Measurements from ENCODE around the gene CDC42BPA. TPM values are rescaled to one million over a fixed set of nuclear protein-coding genes. Genes with fewer than 3 reads are reported as not detected.

CDC42BPA gene
- total RNA-seq, 1 donor = 2.3 TPM

DNA sequence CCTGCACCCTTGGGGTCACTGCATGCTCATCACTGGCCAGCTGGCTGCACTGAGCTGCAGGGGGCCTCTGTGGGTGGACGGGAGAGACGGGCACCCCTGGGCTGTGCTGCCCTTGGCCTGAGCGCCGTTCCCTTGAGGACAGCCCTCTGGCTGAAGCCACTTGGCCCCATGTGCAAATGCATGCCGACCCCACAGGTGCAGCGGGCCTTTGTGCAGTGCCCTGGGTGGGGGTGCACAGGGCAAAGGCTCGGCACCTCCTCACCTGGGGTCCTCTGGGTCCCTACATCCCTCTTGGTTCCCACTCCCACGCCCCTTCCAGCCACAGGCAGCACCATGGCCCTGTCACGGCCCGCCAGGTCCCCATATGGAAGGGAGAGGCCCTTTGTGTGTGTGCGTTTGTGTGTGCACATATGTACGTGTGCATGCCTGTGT is 336.9 kb downstream of the CDC42BPA start:
- Histone ChIP-seq H3K9me3 (ENCODE audit: low read depth, low read length) (no peaks in the 10 kb centered on the region), H3K4me1 (ENCODE audit: insufficient read depth, low read length) (no peaks in the 10 kb centered on the region), H3K4me3 (ENCODE audit: low read length) (no peak overlapping the region), H3K27me3 (ENCODE audit: insufficient read depth, low read length) (no peaks in the 10 kb centered on the region)

DNA sequence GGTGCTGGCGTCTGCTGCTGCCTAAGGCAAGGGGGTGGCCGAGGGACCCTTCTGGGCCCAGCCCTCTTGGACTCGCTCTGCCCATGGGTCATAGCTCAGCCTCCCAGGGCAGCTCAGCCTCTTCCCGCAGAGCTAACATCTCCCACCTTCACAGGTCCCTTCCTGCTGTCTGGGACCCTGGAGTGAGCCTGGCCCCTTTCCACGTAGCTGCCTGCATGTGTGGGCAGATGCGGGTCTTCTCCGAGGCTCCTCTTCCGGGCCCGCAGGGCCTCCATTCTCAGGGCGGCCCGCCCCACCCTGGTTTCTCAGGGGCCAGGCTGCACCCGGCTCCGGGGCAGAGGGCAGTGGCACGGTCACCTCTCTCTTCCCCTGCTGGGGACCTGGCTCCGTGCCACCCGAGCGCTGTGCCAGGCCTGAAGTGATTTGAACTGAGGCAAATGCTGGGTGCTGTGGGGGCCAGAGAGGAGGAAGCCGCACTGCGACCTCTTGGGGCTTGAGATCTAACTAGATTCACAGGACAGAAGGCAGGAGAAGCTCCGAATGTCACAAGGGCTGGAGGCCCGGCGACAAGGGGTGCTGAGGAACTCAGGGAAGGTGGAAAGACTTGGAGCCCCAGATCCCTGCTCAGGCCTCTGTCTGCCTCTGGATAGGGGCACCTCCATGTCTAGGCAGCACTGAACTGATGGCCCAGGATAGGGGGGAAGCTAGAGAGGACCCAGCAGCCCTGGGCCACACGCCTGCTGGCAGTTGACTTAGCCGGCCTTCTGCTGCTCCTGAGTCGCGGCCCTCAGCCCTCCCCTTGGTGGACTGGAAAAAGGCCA is 337.5 kb downstream of the CDC42BPA start:
- H3K9me3 ChIP-seq (ENCODE audit: low read depth, low read length) = no peaks in the 10 kb centered on the region
- H3K4me1 ChIP-seq (ENCODE audit: insufficient read depth, low read length) = no peaks in the 10 kb centered on the region
- no peaks in the 10 kb centered on the region for H3K27me3 ChIP-seq (ENCODE audit: insufficient read depth, low read length)
- no peak overlapping the region for H3K4me3 ChIP-seq (ENCODE audit: low read length)

DNA sequence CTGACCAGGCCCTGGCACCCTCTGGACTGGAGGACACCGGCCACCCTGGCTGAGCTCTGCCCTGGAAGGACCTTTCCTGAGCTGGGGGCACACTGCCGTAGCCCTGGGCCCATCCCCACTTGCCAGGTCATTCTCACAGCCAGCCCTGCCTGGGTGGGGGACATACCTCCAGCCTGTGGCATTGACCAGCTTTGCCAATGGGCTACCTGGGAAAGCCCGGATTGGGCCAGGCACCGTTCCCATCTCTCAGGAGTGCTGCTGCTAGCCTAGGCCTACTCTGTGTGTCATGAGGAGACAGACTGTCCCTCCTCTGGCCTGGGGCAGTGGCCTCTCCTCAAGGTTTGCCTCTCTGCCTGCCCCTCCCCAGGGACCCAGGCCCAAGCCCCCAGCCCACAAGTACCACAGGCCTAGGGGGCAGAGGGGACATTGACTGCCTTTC is 338.2 kb downstream of the CDC42BPA start:
- H3K27me3 ChIP-seq (ENCODE audit: insufficient read depth, low read length) = no peaks in the 10 kb centered on the region
- H3K9me3 ChIP-seq (ENCODE audit: low read depth, low read length) = no peaks in the 10 kb centered on the region
- no peaks in the 10 kb centered on the region for H3K4me1 ChIP-seq (ENCODE audit: insufficient read depth, low read length)
- no peak overlapping the region for H3K4me3 ChIP-seq (ENCODE audit: low read length)

DNA sequence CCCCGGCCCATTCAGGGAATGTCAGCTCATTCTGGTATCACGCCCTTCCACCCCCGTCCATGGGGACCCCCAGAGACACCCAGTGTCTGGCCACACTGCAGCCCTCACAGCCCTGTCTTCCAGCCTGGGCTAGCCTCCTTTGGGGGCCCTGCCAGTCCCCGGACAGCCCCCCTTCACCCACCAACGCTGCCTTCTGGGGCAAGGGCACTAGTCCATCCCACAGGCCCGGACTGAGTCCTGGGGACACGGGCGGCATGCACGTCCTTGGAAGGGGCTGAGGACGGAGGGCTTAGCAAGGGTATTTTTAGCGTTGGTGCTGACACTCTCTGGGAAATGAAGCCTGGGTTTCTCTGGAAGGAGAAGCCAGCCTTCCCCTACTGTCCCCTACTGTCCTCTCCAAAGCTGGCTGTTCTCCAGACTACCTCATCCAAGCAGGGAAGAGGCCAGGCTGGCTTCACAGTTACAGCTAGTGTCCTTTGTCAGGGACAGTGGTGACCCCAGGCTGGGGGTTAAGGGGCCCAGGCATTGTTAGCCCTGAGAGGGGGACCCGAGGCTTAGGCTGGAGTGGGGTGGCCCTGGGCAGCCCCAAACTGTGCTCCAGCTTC is 338.7 kb downstream of the CDC42BPA start:
- H3K4me1 ChIP-seq (ENCODE audit: insufficient read depth, low read length) = no peaks in the 10 kb centered on the region
- no peak overlapping the region for H3K4me3 ChIP-seq (ENCODE audit: low read length)
- no peaks in the 10 kb centered on the region for H3K27me3 ChIP-seq (ENCODE audit: insufficient read depth, low read length)
- H3K9me3 ChIP-seq (ENCODE audit: low read depth, low read length) = no peaks in the 10 kb centered on the region

DNA sequence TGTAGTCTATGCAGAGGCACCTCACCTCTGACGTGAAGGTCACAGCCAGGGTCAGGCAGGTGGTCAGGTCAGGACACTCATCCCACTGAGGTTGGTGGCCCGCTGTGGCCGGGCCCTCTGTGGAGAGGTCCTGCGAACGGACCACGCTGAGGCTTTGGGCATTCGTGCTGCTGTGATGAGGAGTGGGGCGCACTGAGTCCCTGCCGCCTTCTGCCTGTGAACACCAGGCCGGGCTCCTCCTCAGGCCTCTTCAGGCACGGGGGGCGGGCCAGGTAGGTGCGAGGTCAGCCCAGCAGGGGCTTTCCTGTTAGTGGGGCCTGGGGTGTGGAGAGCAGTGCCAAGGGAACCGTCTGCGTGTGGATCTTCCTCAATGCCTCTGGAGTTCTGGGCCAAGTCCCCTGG is 339.2 kb downstream of the CDC42BPA start:
- Histone ChIP-seq H3K9me3 (ENCODE audit: low read depth, low read length) (no peaks in the 10 kb centered on the region), H3K4me1 (ENCODE audit: insufficient read depth, low read length) (no peaks in the 10 kb centered on the region), H3K4me3 (ENCODE audit: low read length) (no peak overlapping the region), H3K27me3 (ENCODE audit: insufficient read depth, low read length) (no peaks in the 10 kb centered on the region)

DNA sequence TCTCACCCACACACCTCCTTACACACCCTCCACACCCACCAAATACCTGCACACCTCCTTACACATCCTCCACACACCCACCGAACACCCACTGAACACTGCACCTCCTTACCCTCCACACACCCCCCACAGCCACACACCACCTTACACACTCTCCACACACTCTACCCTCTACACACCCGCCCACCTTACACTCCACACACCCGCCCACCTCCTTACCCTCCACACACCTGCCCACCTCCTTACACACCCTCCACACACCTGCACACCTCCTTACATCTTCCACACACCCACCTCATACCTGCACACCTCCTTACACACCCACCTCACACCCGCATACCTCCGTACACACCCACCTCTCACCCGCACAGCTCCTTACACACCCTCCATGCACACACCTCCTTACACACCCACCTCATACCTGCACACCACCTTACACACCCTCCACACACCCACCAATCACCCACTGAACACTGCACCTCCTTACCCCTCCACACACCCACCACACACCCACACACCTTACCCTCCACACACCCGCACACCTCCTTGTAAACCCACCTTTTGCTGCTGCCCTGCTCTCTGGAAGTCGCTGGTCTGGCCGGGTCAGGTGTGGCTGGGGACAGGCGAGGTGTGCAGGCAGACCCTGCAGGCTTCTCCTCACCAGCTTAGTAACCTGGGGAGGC is 339.7 kb downstream of the CDC42BPA start:
- Histone ChIP-seq H3K27me3 (ENCODE audit: insufficient read depth, low read length) (no peaks in the 10 kb centered on the region), H3K4me1 (ENCODE audit: insufficient read depth, low read length) (no peaks in the 10 kb centered on the region), H3K4me3 (ENCODE audit: low read length) (no peak overlapping the region), H3K9me3 (ENCODE audit: low read depth, low read length) (no peaks in the 10 kb centered on the region)

DNA sequence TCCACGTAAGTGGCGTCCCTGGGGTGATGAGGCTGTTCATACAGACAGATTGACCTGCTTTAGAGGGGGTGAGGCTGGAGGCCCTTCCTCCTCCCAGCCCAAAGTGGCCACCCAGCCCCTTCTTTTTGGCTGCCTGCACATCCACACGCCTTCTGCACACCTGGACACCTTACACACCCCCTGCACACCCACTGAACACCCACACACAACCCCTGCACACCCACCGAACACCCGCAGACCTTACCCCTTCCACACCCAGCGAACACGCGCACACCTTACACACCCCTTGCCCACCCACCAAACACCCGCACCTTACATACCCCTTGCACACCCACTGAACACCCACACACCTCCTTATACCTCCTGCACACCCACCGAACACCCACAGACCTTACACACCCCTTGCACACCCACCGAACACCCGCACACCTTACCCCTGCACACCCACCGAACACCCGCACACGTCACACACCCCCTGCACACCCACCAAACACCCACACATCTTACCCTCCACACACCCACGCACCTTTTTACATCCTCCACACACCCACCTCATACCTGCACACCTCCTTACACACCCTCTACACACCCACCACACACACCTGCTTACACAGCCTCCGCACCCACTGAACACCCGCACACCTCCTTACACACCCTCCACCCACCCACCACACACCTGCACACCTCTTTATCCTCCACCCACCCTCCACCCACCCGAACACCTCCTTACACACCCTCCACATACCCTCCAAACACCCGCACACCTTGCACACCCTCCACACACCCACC is 340.5 kb downstream of the CDC42BPA start:
- Histone ChIP-seq H3K9me3 (ENCODE audit: low read depth, low read length) (no peaks in the 10 kb centered on the region), H3K4me3 (ENCODE audit: low read length) (no peak overlapping the region), H3K27me3 (ENCODE audit: insufficient read depth, low read length) (no peaks in the 10 kb centered on the region), H3K4me1 (ENCODE audit: insufficient read depth, low read length) (no peaks in the 10 kb centered on the region)

DNA sequence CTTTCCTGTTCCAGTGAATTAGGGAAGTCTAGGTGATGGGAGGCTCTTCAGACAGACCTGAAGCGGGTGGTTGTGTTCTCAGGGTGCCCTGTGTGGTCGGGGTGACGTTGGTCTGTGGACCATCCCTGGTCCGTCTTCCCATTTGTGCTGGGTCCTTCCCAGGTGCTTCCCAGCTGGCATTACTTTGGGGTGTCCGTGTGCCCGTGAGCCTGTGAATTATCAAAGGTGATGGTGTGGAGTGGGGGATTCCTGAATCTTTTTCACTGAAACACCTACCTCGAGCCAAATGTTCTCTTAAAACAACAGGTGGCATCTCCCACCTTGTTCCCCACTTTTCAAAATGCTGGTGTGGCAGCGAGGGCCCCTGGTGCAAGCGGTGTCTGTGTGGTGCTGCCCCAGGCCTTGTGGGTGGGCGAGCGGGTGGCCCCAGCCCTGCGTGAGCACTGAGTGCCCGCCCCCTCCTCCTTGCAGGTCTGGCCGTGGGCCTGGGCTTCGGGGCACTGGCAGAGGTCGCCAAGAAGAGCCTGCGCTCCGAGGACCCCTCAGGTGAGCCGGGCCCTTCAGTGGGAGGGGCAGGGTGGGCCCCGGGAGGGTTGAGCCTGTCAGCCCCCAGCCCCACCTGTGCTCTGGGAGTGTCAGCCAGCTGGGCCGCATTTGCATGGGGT is 341.2 kb downstream of the CDC42BPA start:
- Histone ChIP-seq H3K9me3 (ENCODE audit: low read depth, low read length) (no peaks in the 10 kb centered on the region), H3K4me3 (ENCODE audit: low read length) (no peak overlapping the region), H3K4me1 (ENCODE audit: insufficient read depth, low read length) (no peaks in the 10 kb centered on the region), H3K27me3 (ENCODE audit: insufficient read depth, low read length) (no peaks in the 10 kb centered on the region)

DNA sequence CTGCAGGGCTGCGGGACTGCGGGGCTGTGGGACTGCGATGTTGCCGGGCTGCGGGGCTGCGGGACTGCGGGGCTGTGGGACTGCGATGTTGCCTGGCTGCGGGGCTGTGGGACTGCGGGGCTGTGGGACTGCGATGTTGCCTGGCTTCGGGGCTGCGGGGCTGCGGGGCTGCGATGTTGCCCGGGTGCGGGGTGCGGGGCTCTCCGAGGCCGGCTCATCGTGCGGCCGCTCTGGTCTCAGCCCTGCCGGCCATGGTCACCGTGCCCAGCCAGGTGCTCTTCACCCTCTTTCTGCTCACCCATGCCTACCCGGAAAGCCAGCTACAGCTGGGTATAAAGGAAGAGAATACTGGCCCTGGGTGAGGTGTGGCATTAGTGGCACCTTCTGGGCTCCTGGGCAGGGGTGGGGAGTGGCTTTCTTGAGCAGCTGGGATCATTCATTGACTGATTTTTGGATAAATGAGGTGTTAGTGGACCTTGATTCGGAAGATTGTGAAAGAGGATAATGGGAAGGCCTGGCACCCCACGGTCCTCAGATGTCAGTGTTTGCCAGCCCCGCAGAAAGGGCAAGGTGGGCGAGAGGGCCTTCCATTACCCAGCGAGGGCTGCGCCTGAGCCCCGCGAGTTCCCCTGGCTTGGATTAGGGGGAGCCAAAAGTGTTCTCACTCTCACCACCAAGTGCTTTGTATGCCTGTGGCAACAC is 341.9 kb downstream of the CDC42BPA start:
- Histone ChIP-seq H3K4me3 (ENCODE audit: low read length) (no peak overlapping the region), H3K4me1 (ENCODE audit: insufficient read depth, low read length) (no peaks in the 10 kb centered on the region), H3K27me3 (ENCODE audit: insufficient read depth, low read length) (no peaks in the 10 kb centered on the region), H3K9me3 (ENCODE audit: low read depth, low read length) (no peaks in the 10 kb centered on the region)

DNA sequence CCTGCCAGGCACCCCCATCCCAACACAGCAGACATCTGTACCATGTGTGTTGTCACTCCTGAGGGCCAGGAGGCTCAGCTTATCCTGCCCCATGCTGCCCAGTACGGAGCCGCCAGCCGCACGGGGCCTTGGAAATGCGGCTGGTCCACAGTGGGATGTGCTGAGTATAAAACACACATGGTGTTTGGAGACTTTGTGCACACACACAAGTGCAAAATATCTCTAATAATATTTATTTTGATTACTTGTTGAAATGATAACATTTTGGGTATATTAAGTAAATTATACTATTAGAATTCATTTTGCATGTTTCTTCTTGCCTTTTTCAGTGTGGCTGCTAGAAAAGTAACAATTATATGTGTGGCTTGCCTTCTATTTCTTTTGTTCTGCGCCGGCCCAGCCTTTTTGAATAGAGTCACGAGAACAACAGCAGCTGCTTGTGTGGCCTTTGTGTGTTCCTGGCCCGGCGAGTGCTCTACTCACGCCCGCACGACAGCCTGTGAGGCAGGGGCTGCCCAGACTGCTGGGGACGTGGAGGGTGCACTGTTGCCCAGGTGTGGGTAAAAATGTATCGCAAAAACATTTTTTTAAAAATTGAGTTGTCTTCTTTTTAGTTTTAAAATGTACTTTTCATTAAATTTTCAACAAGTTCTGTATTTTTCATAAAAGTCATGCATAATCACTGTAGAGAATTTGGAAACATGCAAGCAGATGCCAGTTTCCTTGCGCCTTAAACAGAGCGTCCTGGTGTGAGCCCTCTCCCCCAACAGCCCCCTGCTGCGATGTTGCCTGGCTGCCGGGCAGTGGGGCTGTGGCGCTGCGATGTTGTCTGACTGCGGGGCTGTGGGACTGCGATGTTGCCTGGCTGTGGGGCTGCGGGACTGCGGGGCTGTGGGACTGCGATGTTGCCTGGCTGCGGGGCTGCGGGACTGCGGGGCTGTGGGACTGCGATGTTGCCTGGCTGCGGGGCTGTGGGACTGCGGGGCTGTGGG is 342.7 kb downstream of the CDC42BPA start:
- H3K27me3 ChIP-seq (ENCODE audit: insufficient read depth, low read length) = no peaks in the 10 kb centered on the region
- H3K4me3 ChIP-seq (ENCODE audit: low read length) = no peak overlapping the region
- no peaks in the 10 kb centered on the region for H3K4me1 ChIP-seq (ENCODE audit: insufficient read depth, low read length)
- no peaks in the 10 kb centered on the region for H3K9me3 ChIP-seq (ENCODE audit: low read depth, low read length)

DNA sequence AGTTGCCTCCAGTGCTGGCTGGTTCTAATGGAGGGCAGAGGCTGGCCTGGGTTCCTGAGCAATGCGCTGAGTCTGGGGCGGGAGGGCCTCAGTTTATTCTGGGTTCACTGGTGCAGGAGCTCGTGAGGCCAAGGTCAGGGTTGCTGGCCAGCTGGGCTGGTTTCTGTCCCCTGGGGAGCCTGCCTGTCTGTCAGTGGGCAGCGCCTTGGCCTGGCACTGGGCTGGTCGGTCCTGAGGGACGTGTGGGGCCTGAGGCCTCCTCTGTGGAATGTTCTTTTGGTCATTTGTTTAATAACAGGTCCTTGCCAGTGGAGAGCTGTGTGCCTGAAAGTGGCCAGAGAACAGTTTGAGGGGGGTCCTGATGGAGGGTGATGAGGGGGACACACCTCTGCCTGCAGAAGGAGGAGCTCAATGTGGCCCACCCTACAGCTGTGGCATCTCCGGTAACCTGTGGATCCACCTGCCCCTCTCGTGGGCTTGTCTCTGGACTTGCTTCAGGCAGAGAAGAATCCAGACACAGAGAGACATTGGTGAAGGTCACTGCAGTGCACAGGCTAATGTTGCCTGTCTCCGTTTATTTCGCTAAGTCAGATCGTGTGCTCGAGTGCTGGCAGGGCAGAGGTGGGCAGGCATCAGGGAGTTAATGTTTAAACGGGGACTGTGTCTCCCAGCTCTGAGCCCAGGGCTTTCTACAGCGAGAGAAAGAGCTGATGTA is 343.6 kb downstream of the CDC42BPA start:
- Histone ChIP-seq H3K9me3 (ENCODE audit: low read depth, low read length) (no peaks in the 10 kb centered on the region), H3K27me3 (ENCODE audit: insufficient read depth, low read length) (no peaks in the 10 kb centered on the region), H3K4me3 (ENCODE audit: low read length) (no peak overlapping the region), H3K4me1 (ENCODE audit: insufficient read depth, low read length) (no peaks in the 10 kb centered on the region)

DNA sequence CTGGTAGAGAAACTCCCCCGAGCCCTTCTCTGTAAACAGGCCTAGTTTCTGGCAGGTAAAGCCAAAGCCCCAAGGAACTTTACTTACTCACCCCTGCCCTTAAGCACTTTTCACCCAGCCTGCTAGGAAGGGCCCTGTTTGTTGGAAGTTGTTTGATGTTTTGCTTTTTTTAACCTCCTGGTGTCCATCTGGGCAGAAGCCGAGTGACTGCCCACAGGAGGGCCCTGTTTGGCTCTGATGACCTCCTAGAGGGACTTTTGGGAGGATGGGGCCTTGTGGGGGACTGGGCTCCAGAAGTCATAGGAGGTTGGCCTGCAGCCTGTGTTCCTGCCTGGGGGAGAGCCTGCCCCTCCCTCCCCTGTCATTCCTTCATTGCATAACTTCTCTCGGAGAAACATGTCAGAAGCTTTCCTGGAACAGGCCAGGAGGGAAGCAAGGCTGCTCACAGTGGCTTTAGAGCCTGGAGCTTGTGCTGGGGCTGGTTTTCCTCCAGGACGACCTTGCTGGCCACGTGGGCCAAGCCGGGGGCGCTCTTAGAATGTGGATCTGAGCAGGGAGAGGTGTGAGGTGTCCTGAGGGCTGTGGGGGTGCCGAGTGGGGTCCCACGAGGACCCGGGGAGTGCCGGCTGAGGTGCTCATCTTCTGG is 344.3 kb downstream of the CDC42BPA start:
- Histone ChIP-seq H3K9me3 (ENCODE audit: low read depth, low read length) (no peaks in the 10 kb centered on the region), H3K4me1 (ENCODE audit: insufficient read depth, low read length) (no peaks in the 10 kb centered on the region), H3K27me3 (ENCODE audit: insufficient read depth, low read length) (no peaks in the 10 kb centered on the region), H3K4me3 (ENCODE audit: low read length) (no peak overlapping the region)

All from mononuclear cell (primary cell).